ENCODE results near the gene TRIM66. TPM values are rescaled to one million over a fixed set of nuclear protein-coding genes. Genes with fewer than 3 reads are reported as not detected.

TRIM66 gene
- total RNA-seq, 2 experiments from 2014 or later: 18.5 to 22.8 TPM

- no peak overlapping the region for H3K27ac Mint-ChIP-seq
- ChIA-PET POLR2A (interaction anchor here (0.5 kb wide), 1 partner anchor 37 kb away, joined by 3 read pairs; no protein-coding TSS in a partner anchor), CTCF (interaction anchor here (0.5 kb wide), 1 partner anchor 123 kb away, joined by 3 read pairs; no protein-coding TSS in a partner anchor)
- H3K4me3 Mint-ChIP-seq: no peak overlapping the region
- no peaks in the 10 kb centered on the region for H3K36me3 Mint-ChIP-seq (ENCODE audit: low read depth)
- no peak for DNase-seq
- H3K27me3 Mint-ChIP-seq: peaks cover 3% of the 10 kb centered on the region
- H3K9me3 Mint-ChIP-seq: no peaks in the 10 kb centered on the region
- no peaks in the 10 kb centered on the region for H3K4me1 Mint-ChIP-seq
Measured at GRCh38 chr11:8720352-8720751, 37.9 kb upstream of the TRIM66 start.

GRCh38 chr11:8719721-8720120 lies 37.3 kb upstream of the TRIM66 start:
- DNase-seq: no peak
- no peaks in the 10 kb centered on the region for H3K36me3 Mint-ChIP-seq (ENCODE audit: low read depth)
- no peaks in the 10 kb centered on the region for H3K4me1 Mint-ChIP-seq
- H3K4me3 Mint-ChIP-seq: no peak overlapping the region
- no peak overlapping the region for H3K27ac Mint-ChIP-seq
- peaks cover 3% of the 10 kb centered on the region for H3K27me3 Mint-ChIP-seq
- ChIA-PET CTCF (no interaction called here), POLR2A (no interaction called here)
- no peaks in the 10 kb centered on the region for H3K9me3 Mint-ChIP-seq

GRCh38 chr11:8719211-8719649 lies 36.8 kb upstream of the TRIM66 start:
- DNase-seq: no peak
- H3K27ac Mint-ChIP-seq: no peak overlapping the region
- H3K36me3 Mint-ChIP-seq (ENCODE audit: low read depth): no peaks in the 10 kb centered on the region
- no peaks in the 10 kb centered on the region for H3K9me3 Mint-ChIP-seq
- no peaks in the 10 kb centered on the region for H3K4me1 Mint-ChIP-seq
- peaks cover 3% of the 10 kb centered on the region for H3K27me3 Mint-ChIP-seq
- ChIA-PET POLR2A (no interaction called here), CTCF (no interaction called here)
- H3K4me3 Mint-ChIP-seq: no peak overlapping the region

- H3K27ac Mint-ChIP-seq: no peak overlapping the region
- no peaks in the 10 kb centered on the region for H3K9me3 Mint-ChIP-seq
- no peaks in the 10 kb centered on the region for H3K4me1 Mint-ChIP-seq
- DNase-seq: no peak
- H3K4me3 Mint-ChIP-seq: no peak overlapping the region
- ChIA-PET CTCF (interaction anchor here (2.0 kb wide), 1 partner anchor 242 kb away, joined by 4 read pairs; no protein-coding TSS in a partner anchor), POLR2A (no interaction called here)
- H3K27me3 Mint-ChIP-seq: peaks cover 3% of the 10 kb centered on the region
- no peaks in the 10 kb centered on the region for H3K36me3 Mint-ChIP-seq (ENCODE audit: low read depth)
Measured at GRCh38 chr11:8717876-8718753, 35.6 kb upstream of the TRIM66 start.

DNA sequence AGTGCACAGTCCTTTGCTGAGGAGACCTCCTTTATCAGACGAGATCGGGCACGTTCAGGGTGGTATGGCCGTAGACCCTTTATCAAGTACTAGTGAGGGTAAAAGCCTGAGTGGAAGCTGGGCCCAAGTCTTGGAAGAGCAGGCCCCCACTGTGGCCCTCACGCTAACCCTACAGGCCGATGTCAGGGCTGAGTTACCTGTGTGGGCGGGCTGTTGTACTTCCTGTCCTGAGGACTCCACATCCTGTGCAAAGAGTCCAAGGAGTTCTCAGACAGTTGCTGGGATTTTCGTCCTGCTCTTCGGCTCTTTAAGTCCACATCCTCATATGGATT lies 35.0 kb upstream of the TRIM66 start:
- POLR2A ChIA-PET: no interaction called here
- no peaks in the 10 kb centered on the region for H3K36me3 Mint-ChIP-seq (ENCODE audit: low read depth)
- DNase-seq: no peak
- H3K4me1 Mint-ChIP-seq: no peaks in the 10 kb centered on the region
- CTCF ChIA-PET: interaction anchor here (2.0 kb wide), 1 partner anchor 242 kb away, joined by 4 read pairs; no protein-coding TSS in a partner anchor
- H3K27ac Mint-ChIP-seq: no peak overlapping the region
- no peak overlapping the region for H3K4me3 Mint-ChIP-seq
- H3K9me3 Mint-ChIP-seq: no peaks in the 10 kb centered on the region
- H3K27me3 Mint-ChIP-seq: peaks cover 3% of the 10 kb centered on the region

GRCh38 chr11:8715501-8715900 lies 33.0 kb upstream of the TRIM66 start:
- peaks cover 3% of the 10 kb centered on the region for H3K27me3 Mint-ChIP-seq
- no peaks in the 10 kb centered on the region for H3K36me3 Mint-ChIP-seq (ENCODE audit: low read depth)
- no peak overlapping the region for H3K4me3 Mint-ChIP-seq
- H3K27ac Mint-ChIP-seq: no peak overlapping the region
- ChIA-PET CTCF (interaction anchor here (1.2 to 2.0 kb wide), 2 partner anchors 24 to 244 kb away, joined by 3 to 4 read pairs; no protein-coding TSS in a partner anchor), POLR2A (no interaction called here)
- H3K4me1 Mint-ChIP-seq: no peaks in the 10 kb centered on the region
- no peak for DNase-seq
- no peaks in the 10 kb centered on the region for H3K9me3 Mint-ChIP-seq

GRCh38 chr11:8714622-8715225 lies 32.3 kb upstream of the TRIM66 start:
- CTCF ChIA-PET: no interaction called here
- no peak for DNase-seq
- no peak overlapping the region for H3K27ac Mint-ChIP-seq
- H3K4me1 Mint-ChIP-seq: no peaks in the 10 kb centered on the region
- no peaks in the 10 kb centered on the region for H3K36me3 Mint-ChIP-seq (ENCODE audit: low read depth)
- no peak overlapping the region for H3K4me3 Mint-ChIP-seq
- H3K27me3 Mint-ChIP-seq: no peaks in the 10 kb centered on the region
- no peaks in the 10 kb centered on the region for H3K9me3 Mint-ChIP-seq
- POLR2A ChIA-PET: interaction anchor here (0.6 kb wide), 1 partner anchor 20 kb away, joined by 4 read pairs; no protein-coding TSS in a partner anchor

- no peak for DNase-seq
- CTCF ChIA-PET: no interaction called here
- no peak overlapping the region for H3K27ac Mint-ChIP-seq
- H3K27me3 Mint-ChIP-seq: no peaks in the 10 kb centered on the region
- no peak overlapping the region for H3K4me3 Mint-ChIP-seq
- H3K36me3 Mint-ChIP-seq (ENCODE audit: low read depth): no peaks in the 10 kb centered on the region
- no peaks in the 10 kb centered on the region for H3K9me3 Mint-ChIP-seq
- POLR2A ChIA-PET: no interaction called here
- H3K4me1 Mint-ChIP-seq: no peaks in the 10 kb centered on the region
Measured at GRCh38 chr11:8713760-8714454, 31.4 kb upstream of the TRIM66 start.

GRCh38 chr11:8712506-8712905 lies 30.0 kb upstream of the TRIM66 start:
- Mint-ChIP-seq H3K27ac (no peak overlapping the region), H3K4me3 (no peak overlapping the region), H3K9me3 (no peaks in the 10 kb centered on the region), H3K4me1 (no peaks in the 10 kb centered on the region), H3K36me3 (ENCODE audit: low read depth) (no peaks in the 10 kb centered on the region), H3K27me3 (no peaks in the 10 kb centered on the region)
- CTCF ChIA-PET: no interaction called here
- DNase-seq: no peak
- POLR2A ChIA-PET: no interaction called here

- Mint-ChIP-seq H3K36me3 (ENCODE audit: low read depth) (no peaks in the 10 kb centered on the region), H3K4me1 (no peaks in the 10 kb centered on the region), H3K27me3 (no peaks in the 10 kb centered on the region), H3K9me3 (no peaks in the 10 kb centered on the region), H3K27ac (no peak overlapping the region), H3K4me3 (no peak overlapping the region)
- DNase-seq: no peak
- POLR2A ChIA-PET: no interaction called here
- CTCF ChIA-PET: no interaction called here
Measured at GRCh38 chr11:8711895-8712442, 29.5 kb upstream of the TRIM66 start.

GRCh38 chr11:8709777-8710176 lies 27.3 kb upstream of the TRIM66 start:
- Mint-ChIP-seq H3K9me3 (no peaks in the 10 kb centered on the region), H3K36me3 (ENCODE audit: low read depth) (no peaks in the 10 kb centered on the region), H3K4me3 (no peak overlapping the region), H3K27ac (no peak overlapping the region), H3K4me1 (peaks cover 3% of the 10 kb centered on the region), H3K27me3 (no peaks in the 10 kb centered on the region)
- CTCF ChIA-PET: no interaction called here
- POLR2A ChIA-PET: no interaction called here
- no peak for DNase-seq

DNA sequence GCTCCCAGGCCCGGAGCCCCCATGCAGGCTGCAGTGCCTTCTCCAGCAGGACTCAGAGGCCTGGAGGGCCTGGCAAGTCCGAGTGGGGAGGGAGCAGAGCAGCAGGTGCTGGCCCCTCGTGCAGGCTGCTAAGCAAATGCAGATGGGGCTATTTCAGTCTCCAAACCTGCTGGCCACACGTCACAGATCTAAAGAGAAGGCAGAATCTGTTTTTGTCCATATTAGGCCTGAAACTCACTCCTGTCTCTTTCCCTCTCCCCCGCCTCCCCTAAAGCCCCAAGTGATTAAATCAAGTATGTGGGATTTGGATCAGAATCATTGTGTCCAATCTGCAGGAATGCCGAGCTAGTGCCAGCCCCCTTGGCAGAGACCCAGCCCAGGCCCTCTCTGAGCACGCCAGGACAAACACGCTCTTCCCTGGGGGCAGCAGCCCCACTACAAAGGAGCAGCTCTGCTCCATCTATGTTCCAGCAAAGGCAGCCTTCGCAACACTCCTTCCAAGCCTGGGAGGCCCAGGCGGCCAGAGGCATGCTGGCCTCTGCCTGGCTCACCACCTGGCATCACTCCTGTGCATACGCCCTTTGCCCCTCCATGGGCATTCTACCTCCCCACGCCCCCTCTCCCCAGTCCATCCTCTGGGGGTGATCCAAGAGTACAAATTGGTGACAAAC lies 26.7 kb upstream of the TRIM66 start:
- ChIA-PET POLR2A (no interaction called here), CTCF (no interaction called here)
- Mint-ChIP-seq H3K9me3 (no peaks in the 10 kb centered on the region), H3K36me3 (ENCODE audit: low read depth) (no peaks in the 10 kb centered on the region), H3K27me3 (no peaks in the 10 kb centered on the region), H3K27ac (no peak overlapping the region), H3K4me1 (peaks cover 3% of the 10 kb centered on the region), H3K4me3 (no peak overlapping the region)
- no peak for DNase-seq

Data from activated CD4-positive, alpha-beta T cell treated with anti-CD3 and anti-CD28 coated beads, Interleukin-2, amount 10 ng/mL, durations not matched to agents 7 days and 5 days (primary cell).